Prostate gland (tissue), 2 donors: ENCODE results near the gene MAPKAP1.

Source experiments
- CTCF ChIP-seq, 4 experiments: fragments of 200-600 bp in 2 of 4; fragments of 450-650 bp in 2 of 4; sonication (generic) in 2 of 4; IDR thresholded peaks; 1 replicate in 3 of 4; 2 replicates in 1 of 4; pipeline ENCODE4 v1.5.1; 2016 to 2019; ENCODE audit warnings: antibody characterized with exemption in 4 of 4, mild to moderate bottlenecking in 2 of 4, moderate library complexity in 2 of 4
- POLR2A ChIP-seq: fragments of 450-650 bp; IDR thresholded peaks from one replicate; pipeline ENCODE4 v1.6.1; 2016; ENCODE audit warnings: antibody characterized with exemption, mild to moderate bottlenecking

GRCh38 chr9:125387861-125388524 is 319.0 kb downstream of the MAPKAP1 start:
- TF ChIP-seq CTCF (IDR thresholded peaks at IDR 0.05) (no peak), POLR2A (no peak)
